H1 (cell line): ENCODE data around the gene BLOC1S4. TPM values are rescaled to one million over a fixed set of nuclear protein-coding genes. Genes with fewer than 3 reads are reported as not detected.

Experiments
- CTCF ChIA-PET: fragments of 300-600 bp; sonication (Branson Sonifier 250); formaldehyde crosslinking; loops from one replicate; lab custom pipeline; 2021; ENCODE audit not compliant: partially characterized antibody; lab: Charles Lee
- POLR2A ChIA-PET: fragments of 300-600 bp; sonication (Branson Sonifier 250); formaldehyde crosslinking; loops from one replicate; lab custom pipeline; 2021; ENCODE audit warnings: inconsistent platforms; ENCODE audit not compliant: partially characterized antibody; lab: Charles Lee
- DNase-seq, 2 experiments: peaks; one replicate each; pipeline versions ENCODE4 v3.0.0 to v3.0.0-alpha.2; 2010 to 2022; ENCODE audit warnings: low spot score in 2 of 2, low read depth in 1 of 2, mixed read lengths in 1 of 2
- FAIRE-seq: peaks from 2 replicates; lab custom pipeline; 2011; peaks lifted over from hg19 to GRCh38; lab: Jason Lieb, UNC
- H2AFZ ChIP-seq: 2 replicates; pipeline ENCODE4 v1.8.1; 2012; ENCODE audit warnings: low read length, inconsistent platforms
- H2AK5ac ChIP-seq: 2 replicates; pipeline ENCODE4 v1.6.1; 2013; ENCODE audit warnings: low read depth, low read length
- H2BK120ac ChIP-seq: replicated peaks from 2 replicates; pipeline ENCODE3; 2013; ENCODE audit warnings: low read depth, low read length, inconsistent platforms
- H2BK12ac ChIP-seq: 2 replicates; pipeline ENCODE4 v1.6.1; 2013; ENCODE audit warnings: low read depth, low read length
- H2BK15ac ChIP-seq: 2 replicates; pipeline ENCODE4 v1.6.1; 2013; ENCODE audit warnings: low read length
- H2BK20ac ChIP-seq: 2 replicates; pipeline ENCODE4 v1.6.1; 2013; ENCODE audit warnings: low read length
- H2BK5ac ChIP-seq: 2 replicates; pipeline ENCODE4 v1.6.1; 2013; ENCODE audit warnings: low read depth, low read length
- H3K14ac ChIP-seq: 2 replicates; pipeline ENCODE4 v1.6.1; 2013; ENCODE audit warnings: inconsistent platforms; ENCODE audit not compliant: insufficient read length
- H3K18ac ChIP-seq: 2 replicates; pipeline ENCODE4 v1.6.1; 2013; ENCODE audit warnings: low read length; ENCODE audit errors: extremely low read depth
- H3K23ac ChIP-seq: 2 replicates; pipeline ENCODE4 v1.6.1; 2013; ENCODE audit warnings: inconsistent platforms; ENCODE audit not compliant: insufficient read length
- H3K23me2 ChIP-seq: 2 replicates; pipeline ENCODE4 v1.6.1; 2013; ENCODE audit warnings: low read depth, low read length
- H3K27ac ChIP-seq: 2 replicates; pipeline ENCODE4 v1.6.1; 2011; ENCODE audit warnings: low read depth, low read length, inconsistent platforms
- H3K27me3 ChIP-seq, 4 experiments: replicated peaks in 1 of 4; 1 replicate in 1 of 4; 2 replicates in 3 of 4; pipeline versions ENCODE4 v1.6.1 to v1.8.1; 2011 to 2013; ENCODE audit warnings: low read length in 3 of 4, mild to moderate bottlenecking in 3 of 4, inconsistent platforms in 2 of 4, mixed read lengths in 2 of 4, moderate library complexity in 1 of 4; ENCODE audit not compliant: control insufficient read depth in 3 of 4, insufficient read depth in 3 of 4; ENCODE audit errors: extremely low read depth in 1 of 4
- H3K36me3 ChIP-seq, 4 experiments: 2 replicates each; pipeline versions ENCODE4 v1.6.1 to v1.8.1; 2011 to 2013; ENCODE audit warnings: mild to moderate bottlenecking in 4 of 4, low read length in 3 of 4, moderate library complexity in 2 of 4, control low read depth in 1 of 4, inconsistent platforms in 1 of 4; ENCODE audit not compliant: insufficient read depth in 4 of 4, control insufficient read depth in 2 of 4
- H3K4ac ChIP-seq: replicated peaks from 2 replicates; pipeline ENCODE3; 2013; ENCODE audit warnings: low read length, low read depth, mixed read lengths, inconsistent platforms; ENCODE audit not compliant: insufficient read length
- H3K4me1 ChIP-seq, 4 experiments: replicated peaks in 1 of 4; 1 replicate in 1 of 4; 2 replicates in 3 of 4; pipeline versions ENCODE4 v1.6.1 to v1.8.1; 2011 to 2013; ENCODE audit warnings: low read length in 3 of 4, inconsistent platforms in 2 of 4, mixed read lengths in 1 of 4; ENCODE audit not compliant: insufficient read depth in 4 of 4, control insufficient read depth in 3 of 4
- H3K4me2 ChIP-seq, 2 experiments: 2 replicates each; pipeline versions ENCODE4 v1.6.1 to v1.8.1; 2011 to 2013; ENCODE audit warnings: low read depth in 2 of 2, low read length in 2 of 2, control low read depth in 1 of 2, inconsistent platforms in 1 of 2, mild to moderate bottlenecking in 1 of 2; ENCODE audit not compliant: insufficient read depth in 1 of 2
- H3K4me3 ChIP-seq, 4 experiments: fragments of 200-600, 300-600 bp in 1 of 4; sonication (generic), shearing (Covaris generic), sonication (Bioruptor Twin) in 1 of 4; 2 replicates each; pipeline versions ENCODE4 v1.5.1 to v1.8.1; 2011 to 2016; ENCODE audit warnings: low read length in 4 of 4, low read depth in 3 of 4, control low read depth in 2 of 4, inconsistent platforms in 2 of 4, mild to moderate bottlenecking in 2 of 4, mixed read lengths in 1 of 4, moderate library complexity in 1 of 4; ENCODE audit not compliant: insufficient read depth in 2 of 4; ENCODE audit errors: extremely low read depth in 1 of 4
- H3K56ac ChIP-seq: replicated peaks from 2 replicates; pipeline ENCODE3; 2013; ENCODE audit warnings: low read depth, mild to moderate bottlenecking, mixed read lengths, low read length, inconsistent platforms; ENCODE audit not compliant: insufficient read length
- H3K79me1 ChIP-seq: 2 replicates; pipeline ENCODE4 v1.6.1; 2013; ENCODE audit warnings: low read depth, low read length, control low read depth
- H3K79me2 ChIP-seq, 2 experiments: 2 replicates each; pipeline versions ENCODE4 v1.6.1 to v1.8.1; 2012 to 2013; ENCODE audit warnings: low read length in 2 of 2, mild to moderate bottlenecking in 2 of 2, inconsistent platforms in 1 of 2; ENCODE audit not compliant: insufficient read depth in 2 of 2, control insufficient read depth in 1 of 2
- H3K9ac ChIP-seq, 4 experiments: replicated peaks in 1 of 4; 1 replicate in 1 of 4; 2 replicates in 3 of 4; pipeline versions ENCODE4 v1.6.1 to v1.8.1; 2011 to 2013; ENCODE audit warnings: low read depth in 3 of 4, low read length in 3 of 4, control low read depth in 2 of 4, mild to moderate bottlenecking in 2 of 4, moderate library complexity in 2 of 4, inconsistent platforms in 1 of 4; ENCODE audit errors: extremely low read depth in 1 of 4
- H3K9me3 ChIP-seq, 2 experiments: 2 replicates each; pipeline versions ENCODE4 v1.6.1 to v1.8.1; 2012 to 2013; ENCODE audit warnings: mild to moderate bottlenecking in 2 of 2, moderate library complexity in 2 of 2, control low read depth in 1 of 2, inconsistent platforms in 1 of 2, low read depth in 1 of 2, low read length in 1 of 2, mixed read lengths in 1 of 2; ENCODE audit not compliant: insufficient read depth in 2 of 2
- H4K20me1 ChIP-seq, 2 experiments: replicated peaks in 1 of 2; 2 replicates each; pipeline versions ENCODE3 to v1.8.1; 2011 to 2013; ENCODE audit warnings: inconsistent platforms in 2 of 2, low read length in 2 of 2, mild to moderate bottlenecking in 1 of 2; ENCODE audit not compliant: insufficient read depth in 2 of 2, control insufficient read depth in 1 of 2
- H4K5ac ChIP-seq: 2 replicates; pipeline ENCODE4 v1.6.1; 2013; ENCODE audit warnings: low read length, low read depth, mixed read lengths, inconsistent platforms; ENCODE audit not compliant: insufficient read length
- H4K8ac ChIP-seq: 2 replicates; pipeline ENCODE4 v1.8.0; 2013; ENCODE audit warnings: mild to moderate bottlenecking, moderate library complexity, low read length, inconsistent platforms; ENCODE audit not compliant: insufficient read depth; ENCODE audit errors: extremely low read depth
- H4K91ac ChIP-seq: replicated peaks from 2 replicates; pipeline ENCODE3; 2013; ENCODE audit warnings: low read length, mixed read lengths, inconsistent platforms; ENCODE audit not compliant: insufficient read length
- CBX5 ChIP-seq: fragments of 300-800, 300-1000 bp; sonication (generic); IDR thresholded peaks from 2 replicates; pipeline ENCODE4 v1.7.1; 2016; ENCODE audit warnings: antibody characterized with exemption, low read length, low read depth
- E2F6 ChIP-seq: IDR thresholded peaks from 2 replicates; pipeline ENCODE4 v1.6.1; 2012; ENCODE audit warnings: inconsistent platforms
- EP300 ChIP-seq, 2 experiments: IDR thresholded peaks; 1 replicate in 1 of 2; 2 replicates in 1 of 2; pipeline ENCODE4 v1.6.1; 2011 to 2012; ENCODE audit warnings: low read depth in 2 of 2, low read length in 2 of 2, mild to moderate bottlenecking in 2 of 2, borderline replicate concordance in 1 of 2, inconsistent platforms in 1 of 2, moderate library complexity in 1 of 2
- FOSL1 ChIP-seq: IDR thresholded peaks from 2 replicates; pipeline ENCODE4 v1.6.1; 2011; ENCODE audit warnings: mild to moderate bottlenecking, low read depth, low read length, moderate library complexity; ENCODE audit not compliant: insufficient read depth
- JUND ChIP-seq: IDR thresholded peaks from 2 replicates; pipeline ENCODE4 v1.6.1; 2011; ENCODE audit warnings: mild to moderate bottlenecking, improper control_type of control experiment, low read length
- PHF8 ChIP-seq: fragments of 200-600 bp; sonication (generic); conservative IDR thresholded peaks from 2 replicates; pipeline ENCODE4 v1.7.1; 2012; ENCODE audit warnings: low read depth, mild to moderate bottlenecking, inconsistent platforms, low read length, moderate library complexity
- RAD21 ChIP-seq, 2 experiments: IDR thresholded peaks in 1 of 2; conservative IDR thresholded peaks in 1 of 2; 2 replicates each; pipeline ENCODE4 v1.6.1; 2011; ENCODE audit warnings: low read depth in 2 of 2, low read length in 2 of 2, improper control_type of control experiment in 1 of 2, inconsistent platforms in 1 of 2, mild to moderate bottlenecking in 1 of 2, moderate library complexity in 1 of 2
- SIN3A ChIP-seq, 2 experiments: IDR thresholded peaks in 1 of 2; conservative IDR thresholded peaks in 1 of 2; 2 replicates each; pipeline ENCODE4 v1.6.1; 2011 to 2012; ENCODE audit warnings: low read length in 2 of 2, improper control_type of control experiment in 1 of 2, low read depth in 1 of 2, mild to moderate bottlenecking in 1 of 2
- SIX5 ChIP-seq: IDR thresholded peaks from 2 replicates; pipeline ENCODE4 v1.6.1; 2011; ENCODE audit warnings: mild to moderate bottlenecking, low read depth, low read length
- SRF ChIP-seq: IDR thresholded peaks from 2 replicates; pipeline ENCODE4 v1.6.1; 2011; ENCODE audit warnings: mild to moderate bottlenecking, low read depth, low read length, moderate library complexity
- SUZ12 ChIP-seq: fragments of 200-600 bp; sonication (generic); IDR thresholded peaks from 2 replicates; pipeline ENCODE4 v1.6.1; 2012; ENCODE audit warnings: mild to moderate bottlenecking, inconsistent platforms, low read length, moderate library complexity, mixed read lengths
- TAF1 ChIP-seq: IDR thresholded peaks from 2 replicates; pipeline ENCODE4 v1.6.1; 2011; ENCODE audit warnings: mild to moderate bottlenecking, low read depth, low read length
- WGBS, 2 experiments: shearing (Covaris generic) in 1 of 2; methylation state at CpG; one replicate each; pipeline versions ENCODE4 v1.1.6 to v1.1.7; 2013 to 2015; ENCODE audit warnings: low lambda C conversion rate in 2 of 2, mixed read lengths in 2 of 2, inconsistent platforms in 1 of 2, low coverage in 1 of 2, missing lambda C conversion rate in 1 of 2; ENCODE audit not compliant: insufficient replicate concordance in 2 of 2, insufficient coverage in 1 of 2, insufficient read length in 1 of 2; ENCODE audit errors: extremely low coverage in 1 of 2, missing lambda C conversion rate in 1 of 2; 5-methylcytosine and 5-hydroxymethylcytosine counted together
- polyA plus RNA-seq, 7 experiments: library from polyadenylated mRNA; depleted of rRNA in 3 of 7; stranded (reverse) in 5 of 7; unstranded in 2 of 7; fragments of >200 nt in 5 of 7; fragments of 200-250 nt in 2 of 7; gene quantifications; 1 replicate in 5 of 7; 2 replicates in 1 of 7; 4 replicates in 1 of 7; pipeline versions ENCODE4 v1.2.1 to v1.2.3, GENCODE V29; 2011 to 2013; ENCODE audit warnings: missing spikeins in 2 of 7, mixed read lengths in 2 of 7
- total RNA-seq: library from RNA; stranded (reverse); fragmentation: NEBNext Ultra II Directional; extraction: Animal tissue kit (Norgen Biotek cat#: 25700); gene quantifications from 2 replicates; pipeline ENCODE4 v1.2.1, GENCODE V29; 2021
- TF ChIP-seq, protein P1 (sequence below): IDR thresholded peaks from 2 replicates; pipeline ENCODE4 v1.6.1; 2012; ENCODE audit warnings: inconsistent platforms

The BLOC1S4 gene
- total and polyA plus RNA-seq, 2 of the 8 experiments (the other 6 are each of a cell fraction or from before 2014, with no cell fraction given): 19.1 to 27.8 TPM

DNA sequence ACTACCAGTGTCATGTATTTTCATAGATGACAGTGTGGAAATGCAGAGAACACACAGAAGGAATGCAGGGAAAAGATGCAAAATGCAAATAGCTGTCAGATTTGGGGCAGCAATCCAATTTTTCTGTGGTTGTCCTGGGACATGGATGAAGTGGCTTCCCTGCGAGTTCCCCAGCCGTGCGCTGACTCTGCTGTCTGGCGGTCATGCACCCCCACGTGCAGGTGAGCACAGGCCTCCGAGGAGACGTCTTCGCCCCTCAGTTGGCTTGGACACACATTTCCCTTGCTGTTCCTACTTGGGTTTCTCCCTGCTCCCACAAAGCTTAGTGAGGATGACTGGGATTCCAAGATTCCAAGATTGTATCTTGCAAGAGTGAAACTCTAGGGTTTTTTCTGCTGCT lies 24.4 kb downstream of the BLOC1S4 start:
- H3K4me1 ChIP-seq: no peaks in the 10 kb centered on the region
- no peak overlapping the region for H3K56ac ChIP-seq
- H3K79me1 ChIP-seq: no peaks in the 10 kb centered on the region
- H3K14ac ChIP-seq: no peak overlapping the region
- H3K27me3 ChIP-seq: no peaks in the 10 kb centered on the region
- no peak overlapping the region for H2BK20ac ChIP-seq
- H4K5ac ChIP-seq: no peak overlapping the region
- no peak overlapping the region for H2BK15ac ChIP-seq
- H3K36me3 ChIP-seq: no peaks in the 10 kb centered on the region
- no peaks in the 10 kb centered on the region for H4K20me1 ChIP-seq
- H2BK5ac ChIP-seq: no peak overlapping the region
- FAIRE-seq: no peak
- H4K91ac ChIP-seq: no peak overlapping the region
- no peak overlapping the region for H3K4me3 ChIP-seq
- no peak overlapping the region for H2BK12ac ChIP-seq
- no peak for DNase-seq
- no peak overlapping the region for H3K4me2 ChIP-seq
- H2BK120ac ChIP-seq: no peak overlapping the region
- POLR2A ChIA-PET: no interaction called here
- 94% methylated on average over 8 of the region's 8 CpGs; no CpG with 5 or more reads in 1 of the 2 experiments for WGBS, 2 experiments
- no peak overlapping the region for H3K4ac ChIP-seq
- H3K18ac ChIP-seq: no peak overlapping the region
- H2AK5ac ChIP-seq: no peak overlapping the region
- H2AFZ ChIP-seq: no peak overlapping the region
- H3K9ac ChIP-seq: no peak overlapping the region
- no peaks in the 10 kb centered on the region for H3K23me2 ChIP-seq
- H3K27ac ChIP-seq: no peak overlapping the region
- peaks cover 0 to 3% of the 10 kb centered on the region in 2 experiments; a peak in 1 of 4 replicates for H3K9me3 ChIP-seq
- no peaks in the 10 kb centered on the region for H3K79me2 ChIP-seq
- H3K23ac ChIP-seq: no peak overlapping the region
- H4K8ac ChIP-seq: no peak overlapping the region
- CTCF ChIA-PET: no interaction called here
- TF ChIP-seq SUZ12: no peak
- no peak for TF ChIP-seq EP300 (IDR thresholded peaks at IDR 0.05; ENCODE audit: borderline replicate concordance in 1 of 2, low read depth in 2 of 2, low read length in 2 of 2)
- TF ChIP-seq JUND: no peak
- TF ChIP-seq TAF1: no peak
- no peak for TF ChIP-seq FOSL1
- TF ChIP-seq PHF8: no peak
- no peak for TF ChIP-seq SRF
- TF ChIP-seq SIN3A (conservative IDR thresholded peaks at IDR 0.05 in 1 of 2, IDR thresholded peaks at IDR 0.05 in 1 of 2; ENCODE audit: low read depth in 1 of 2, low read length in 2 of 2): no peak
- TF ChIP-seq SIX5: no peak
- TF ChIP-seq CBX5: no peak
- TF ChIP-seq, protein P1, sequence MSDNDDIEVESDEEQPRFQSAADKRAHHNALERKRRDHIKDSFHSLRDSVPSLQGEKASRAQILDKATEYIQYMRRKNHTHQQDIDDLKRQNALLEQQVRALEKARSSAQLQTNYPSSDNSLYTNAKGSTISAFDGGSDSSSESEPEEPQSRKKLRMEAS: no peak
- no peak for TF ChIP-seq RAD21 (IDR thresholded peaks at IDR 0.05 in 1 of 2, conservative IDR thresholded peaks at IDR 0.05 in 1 of 2; ENCODE audit: low read depth in 2 of 2, low read length in 2 of 2)
- no peak for TF ChIP-seq E2F6
